Mucosa of descending colon (tissue), 3 donors: ENCODE data around the gene MRPL10. TPM values are rescaled to one million over a fixed set of nuclear protein-coding genes. Genes with fewer than 3 reads are reported as not detected.

Experiments used
- ATAC-seq: fragments of 200-7000 bp; cut with Tn5 transposase; one replicate; pipeline ENCODE4 v1.9.1; 2020; ENCODE audit warnings: mild to moderate bottlenecking, moderate library complexity
- DNase-seq, 3 donors: peaks; one replicate each; pipeline ENCODE4 v3.0.0-alpha.2; 2020
- H3K36me3 ChIP-seq: fragments of 200-600 bp; one replicate; pipeline ENCODE4 v1.8.0; 2021; ENCODE audit warnings: low read depth, mild to moderate bottlenecking
- H3K4me1 ChIP-seq: fragments of 200-600 bp; one replicate; pipeline ENCODE4 v1.8.0; 2021; ENCODE audit warnings: low read depth, mild to moderate bottlenecking
- H3K4me3 ChIP-seq: fragments of 200-600 bp; one replicate; pipeline ENCODE4 v1.8.0; 2021; ENCODE audit warnings: mild to moderate bottlenecking
- H3K9me3 ChIP-seq: fragments of 200-600 bp; one replicate; pipeline ENCODE4 v1.8.0; 2021; ENCODE audit warnings: mild to moderate bottlenecking
- CTCF ChIP-seq: fragments of 200-600 bp; IDR thresholded peaks from one replicate; pipeline ENCODE4 v1.8.0; 2022; ENCODE audit warnings: antibody characterized with exemption, mild to moderate bottlenecking
- intact Hi-C, 2 donors: fragments of 100-400 bp; cut with DNase I in 1 of 2; cut with micrococcal nuclease in 1 of 2; formaldehyde crosslinking; loops; one replicate each; pipeline versions ENCODE4 v1.11.0 to v1.11.1; 2022; cut with DNase I, micrococcal nuclease
- total RNA-seq, 3 donors: library from RNA; stranded (reverse); fragmentation: NEBNext Ultra II Directional in 2 of 3; extraction: Animal tissue kit (Norgen Biotek cat#: 25700) in 2 of 3; gene quantifications; one replicate each; pipeline versions ENCODE4 v1.2.1 to v1.2.4, GENCODE V29; 2021 to 2023
- donor health status: DM: no; HTN: no; CAD: no; lungs with moderate emphysema.
- donor health status: DM: no; HTN: no; CAD: no.
- donor health status: DM: no; HTN: yes; CAD: no.

Gene MRPL10
- total RNA-seq, 3 donors from 2014 or later: 36.2 to 46.0 (median 41.8) TPM

- Histone ChIP-seq H3K4me3 (no peak overlapping the region), H3K4me1 (peaks cover 17% of the 10 kb centered on the region), H3K9me3 (no peaks in the 10 kb centered on the region), H3K36me3 (peaks cover 4% of the 10 kb centered on the region)
- ATAC-seq: no peak
- intact Hi-C loops: no loop called here
- DNase-seq: no peak
- TF ChIP-seq CTCF: no peak
These were observed 24.5 kb downstream of the MRPL10 start for GRCh38 chr17:47806913-47807255.

- DNase-seq: no peak
- Histone ChIP-seq H3K4me3 (no peak overlapping the region), H3K36me3 (peaks cover 4% of the 10 kb centered on the region), H3K9me3 (no peaks in the 10 kb centered on the region), H3K4me1 (peaks cover 11% of the 10 kb centered on the region)
- no peak for TF ChIP-seq CTCF
- intact Hi-C loops: no loop called here
- ATAC-seq: no peak
These were observed 25.1 kb downstream of the MRPL10 start for GRCh38 chr17:47806026-47806912.

- Histone ChIP-seq H3K4me3 (no peak overlapping the region), H3K4me1 (no peaks in the 10 kb centered on the region), H3K9me3 (no peaks in the 10 kb centered on the region), H3K36me3 (peaks cover 4% of the 10 kb centered on the region)
- DNase-seq (no peak), ATAC-seq (no peak)
- intact Hi-C loops: no loop called here
- TF ChIP-seq CTCF: no peak
These were observed 26.9 kb downstream of the MRPL10 start for GRCh38 chr17:47804461-47804860.

- no peak for ATAC-seq
- peaks cover under 1% of the 10 kb centered on the region for H3K36me3 ChIP-seq
- no peaks in the 10 kb centered on the region for H3K9me3 ChIP-seq
- intact Hi-C loops: no loop called here
- no peak overlapping the region for H3K4me3 ChIP-seq
- DNase-seq: no peak
- no peaks in the 10 kb centered on the region for H3K4me1 ChIP-seq
- TF ChIP-seq CTCF: no peak
These were observed 27.6 kb downstream of the MRPL10 start for GRCh38 chr17:47803751-47804150.

- H3K4me1 ChIP-seq: no peaks in the 10 kb centered on the region
- no peaks in the 10 kb centered on the region for H3K9me3 ChIP-seq
- no peak for DNase-seq
- no peak overlapping the region for H3K4me3 ChIP-seq
- TF ChIP-seq CTCF: no peak
- intact Hi-C loops: no loop called here
- no peak for ATAC-seq
- H3K36me3 ChIP-seq: no peaks in the 10 kb centered on the region
These were observed 28.1 kb downstream of the MRPL10 start for GRCh38 chr17:47803201-47803600.
